Neural crest cell (in vitro differentiated cells): Measurements from ENCODE around the gene MCCC2. TPM values are rescaled to one million over a fixed set of nuclear protein-coding genes. Genes with fewer than 3 reads are reported as not detected.
"Not testable (repeated sequence)": the region's sequence is repeated elsewhere in the genome, so short reads cannot be mapped to it uniquely, and the experiment has no call there.

ENCODE experiments used
- DNase-seq: peaks from one replicate; pipeline ENCODE4 v3.0.0; 2021; ENCODE audit warnings: low read depth, mixed read lengths, low spot score
- H3K27ac Mint-ChIP-seq: one replicate; pipeline ENCODE4 v1.8.0; 2021; ENCODE audit warnings: mild to moderate bottlenecking, mixed read lengths; ENCODE audit not compliant: unreplicated experiment
- H3K27me3 Mint-ChIP-seq: 2 replicates; pipeline ENCODE4 v1.8.0; 2021; ENCODE audit warnings: low read depth, mild to moderate bottlenecking, mixed read lengths
- H3K36me3 Mint-ChIP-seq: 2 replicates; pipeline ENCODE4 v1.8.0; 2021; ENCODE audit warnings: low read depth, mild to moderate bottlenecking, mixed read lengths
- H3K4me1 Mint-ChIP-seq: 2 replicates; pipeline ENCODE4 v1.8.0; 2021; ENCODE audit warnings: mixed read lengths
- H3K4me3 Mint-ChIP-seq: one replicate; pipeline ENCODE4 v1.8.0; 2021; ENCODE audit warnings: mild to moderate bottlenecking, mixed read lengths
- H3K9me3 Mint-ChIP-seq: 2 replicates; pipeline ENCODE4 v1.8.0; 2021; ENCODE audit warnings: mixed read lengths
- total RNA-seq: library from RNA; stranded (reverse); gene quantifications from 2 replicates; pipeline ENCODE4 v1.2.1, GENCODE V29; 2021
- TF ChIP-seq, protein P1 (sequence below): fragments of 200-600 bp; sonication (generic); conservative IDR thresholded peaks from 2 replicates; pipeline ENCODE4 v1.5.0; 2021; ENCODE audit warnings: antibody characterized with exemption, mild to moderate bottlenecking

Gene MCCC2
- total RNA-seq, 1 donor from 2014 or later = 43.7 TPM

DNA sequence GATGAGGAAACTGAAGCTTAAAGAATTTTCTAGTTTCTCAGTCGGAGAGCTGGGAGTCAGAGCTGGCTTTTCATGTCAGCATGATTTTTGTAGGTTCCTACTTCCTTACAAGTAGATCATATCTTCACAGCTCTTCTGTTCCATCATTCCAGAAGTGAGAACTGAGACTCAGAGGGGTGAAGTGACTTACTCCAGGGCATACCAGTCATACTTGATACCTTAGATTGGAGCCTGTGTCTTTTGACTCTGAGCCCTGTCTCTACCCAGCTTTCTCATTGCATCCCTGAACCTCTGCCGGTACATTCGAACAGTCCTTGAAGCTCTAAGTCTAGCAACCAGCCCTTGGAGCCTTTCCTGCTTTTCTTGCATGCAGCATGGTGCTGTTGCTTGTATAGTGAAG is 53.3 kb downstream of the MCCC2 start:
- no peaks in the 10 kb centered on the region for H3K9me3 Mint-ChIP-seq
- DNase-seq = no peak
- peaks cover 34% of the 10 kb centered on the region for H3K36me3 Mint-ChIP-seq
- no peaks in the 10 kb centered on the region for H3K27me3 Mint-ChIP-seq
- TF ChIP-seq, protein P1, sequence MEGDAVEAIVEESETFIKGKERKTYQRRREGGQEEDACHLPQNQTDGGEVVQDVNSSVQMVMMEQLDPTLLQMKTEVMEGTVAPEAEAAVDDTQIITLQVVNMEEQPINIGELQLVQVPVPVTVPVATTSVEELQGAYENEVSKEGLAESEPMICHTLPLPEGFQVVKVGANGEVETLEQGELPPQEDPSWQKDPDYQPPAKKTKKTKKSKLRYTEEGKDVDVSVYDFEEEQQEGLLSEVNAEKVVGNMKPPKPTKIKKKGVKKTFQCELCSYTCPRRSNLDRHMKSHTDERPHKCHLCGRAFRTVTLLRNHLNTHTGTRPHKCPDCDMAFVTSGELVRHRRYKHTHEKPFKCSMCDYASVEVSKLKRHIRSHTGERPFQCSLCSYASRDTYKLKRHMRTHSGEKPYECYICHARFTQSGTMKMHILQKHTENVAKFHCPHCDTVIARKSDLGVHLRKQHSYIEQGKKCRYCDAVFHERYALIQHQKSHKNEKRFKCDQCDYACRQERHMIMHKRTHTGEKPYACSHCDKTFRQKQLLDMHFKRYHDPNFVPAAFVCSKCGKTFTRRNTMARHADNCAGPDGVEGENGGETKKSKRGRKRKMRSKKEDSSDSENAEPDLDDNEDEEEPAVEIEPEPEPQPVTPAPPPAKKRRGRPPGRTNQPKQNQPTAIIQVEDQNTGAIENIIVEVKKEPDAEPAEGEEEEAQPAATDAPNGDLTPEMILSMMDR = no peak
- H3K4me1 Mint-ChIP-seq = no peaks in the 10 kb centered on the region
- no peak overlapping the region for H3K27ac Mint-ChIP-seq
- no peak overlapping the region for H3K4me3 Mint-ChIP-seq

DNA sequence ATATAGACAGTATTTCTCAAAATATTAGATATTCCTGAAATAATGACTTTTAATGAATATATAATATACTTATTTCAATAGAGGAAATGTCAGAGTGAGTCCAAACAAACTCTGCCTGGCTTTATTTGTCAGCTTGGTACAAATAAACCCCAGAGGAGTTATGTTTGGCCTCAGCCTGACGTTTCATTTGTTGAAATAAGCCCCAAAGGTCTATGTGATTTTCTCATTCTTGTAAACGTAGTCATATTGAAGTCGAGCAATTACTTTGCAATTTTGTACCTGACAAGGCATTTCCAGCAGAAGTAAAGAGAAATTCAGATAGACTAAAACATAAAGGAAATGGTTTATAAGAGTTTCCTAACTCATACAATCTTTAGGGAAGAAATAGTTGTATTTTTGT is 57.9 kb downstream of the MCCC2 start:
- Mint-ChIP-seq H3K36me3 (peaks cover 32% of the 10 kb centered on the region), H3K27me3 (no peaks in the 10 kb centered on the region), H3K27ac (no peak overlapping the region), H3K4me1 (no peaks in the 10 kb centered on the region), H3K9me3 (no peaks in the 10 kb centered on the region), H3K4me3 (no peak overlapping the region)
- TF ChIP-seq, protein P1 = no peak
- no peak for DNase-seq

DNA sequence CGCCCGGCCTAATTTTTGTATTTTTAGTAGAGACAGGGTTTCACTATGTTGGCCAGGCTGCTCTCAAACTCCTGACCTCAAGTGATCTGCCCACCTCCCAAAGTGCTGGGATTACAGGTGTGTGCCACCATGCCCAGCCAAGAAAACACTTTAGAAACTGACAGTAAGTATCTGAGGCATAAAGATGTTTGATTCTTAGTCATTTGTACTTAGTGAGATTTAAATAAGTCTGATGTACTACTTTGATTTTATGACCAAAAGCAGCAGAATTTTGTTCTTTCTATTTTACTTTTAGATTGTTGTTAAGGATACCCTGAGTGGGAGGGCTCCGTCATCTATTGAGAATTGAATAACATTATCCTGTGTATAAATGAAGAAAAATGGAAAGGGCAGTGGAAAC is 63.8 kb downstream of the MCCC2 start:
- H3K27me3 Mint-ChIP-seq, H3K4me3 Mint-ChIP-seq, DNase-seq, H3K27ac Mint-ChIP-seq, H3K4me1 Mint-ChIP-seq, H3K9me3 Mint-ChIP-seq: not testable (repeated sequence)
- H3K36me3 Mint-ChIP-seq = peaks cover 26% of the 10 kb centered on the region

DNA sequence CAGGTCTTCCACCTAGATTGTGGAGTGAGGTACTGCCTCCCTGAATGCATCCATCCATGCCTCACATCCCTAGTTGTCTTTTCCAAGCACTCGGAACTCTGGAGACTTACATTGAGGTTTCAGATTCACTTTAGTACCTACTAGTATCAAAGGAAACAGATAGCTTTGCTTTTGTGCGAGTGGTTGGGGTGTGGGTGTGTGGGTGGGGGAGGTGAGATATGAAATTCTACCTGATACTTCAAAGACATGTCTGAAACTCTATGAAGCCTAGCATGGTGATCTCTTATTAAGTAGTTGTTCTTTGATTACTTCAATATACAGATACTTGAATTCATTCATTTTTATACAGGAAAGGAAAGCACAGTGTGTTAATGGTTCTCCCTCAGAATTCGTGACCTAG is 64.4 kb downstream of the MCCC2 start:
- H3K27me3 Mint-ChIP-seq = no peaks in the 10 kb centered on the region
- no peak overlapping the region for H3K27ac Mint-ChIP-seq
- peaks cover 21% of the 10 kb centered on the region for H3K36me3 Mint-ChIP-seq
- no peak for DNase-seq
- TF ChIP-seq, protein P1 = no peak
- H3K9me3 Mint-ChIP-seq = no peaks in the 10 kb centered on the region
- peaks cover 4% of the 10 kb centered on the region for H3K4me1 Mint-ChIP-seq
- no peak overlapping the region for H3K4me3 Mint-ChIP-seq

DNA sequence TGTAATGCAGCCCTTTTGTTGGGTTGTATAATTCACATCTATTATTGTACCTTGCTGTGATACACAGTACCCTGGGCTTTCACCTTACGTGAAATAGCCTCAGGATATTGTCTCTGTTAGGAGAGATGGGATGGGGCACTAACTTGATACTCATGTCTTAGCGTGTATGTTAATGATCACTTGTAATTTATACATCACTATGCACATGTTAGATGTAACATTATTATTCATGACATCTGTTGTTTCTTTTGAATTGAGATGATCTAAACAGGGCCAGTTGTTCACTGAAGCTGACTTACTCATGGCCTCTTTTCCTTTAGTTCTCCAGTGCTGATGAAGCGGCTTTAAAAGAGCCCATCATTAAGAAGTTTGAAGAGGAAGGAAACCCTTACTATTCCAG is 65.2 kb downstream of the MCCC2 start:
- no peak for DNase-seq
- no peak overlapping the region for H3K27ac Mint-ChIP-seq
- H3K27me3 Mint-ChIP-seq = no peaks in the 10 kb centered on the region
- H3K4me3 Mint-ChIP-seq = no peak overlapping the region
- H3K4me1 Mint-ChIP-seq = peaks cover 4% of the 10 kb centered on the region
- no peaks in the 10 kb centered on the region for H3K9me3 Mint-ChIP-seq
- TF ChIP-seq, protein P1 = no peak
- peaks cover 17% of the 10 kb centered on the region for H3K36me3 Mint-ChIP-seq

DNA sequence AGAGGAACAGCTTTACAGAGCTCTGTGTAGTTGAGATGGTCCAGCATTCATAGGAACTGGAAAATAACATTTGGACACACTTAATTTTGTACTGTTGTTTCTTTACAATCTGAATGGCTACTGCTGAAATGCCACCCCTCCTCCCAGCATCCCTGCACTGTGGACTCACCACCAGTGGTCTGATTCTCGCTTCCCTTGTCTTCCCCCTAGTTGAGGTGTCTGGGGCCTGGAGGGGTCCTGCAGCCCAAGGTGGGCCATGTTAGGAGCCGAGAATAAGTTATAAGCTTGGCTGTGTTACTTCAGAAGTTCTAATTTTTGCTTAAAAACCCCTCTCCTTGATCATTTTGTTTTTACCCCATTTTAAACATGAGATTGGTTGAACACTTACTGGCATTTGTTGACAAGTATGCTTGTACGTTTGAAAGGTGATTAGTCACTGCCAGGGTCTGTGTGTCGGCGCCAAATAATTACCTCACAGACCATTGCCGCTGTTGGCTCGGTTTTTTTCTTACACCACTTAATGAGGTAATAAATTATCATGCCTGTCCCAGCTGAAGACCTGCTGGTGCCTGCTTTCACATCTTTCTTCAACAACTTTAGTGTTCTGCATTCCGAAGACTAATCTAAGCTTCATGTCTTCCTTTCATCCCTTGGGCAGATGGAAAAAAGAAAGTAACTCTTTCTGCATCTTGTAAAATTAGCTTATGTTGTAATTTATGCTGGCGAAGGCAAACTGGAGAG is 65.8 kb downstream of the MCCC2 start:
- no peaks in the 10 kb centered on the region for H3K9me3 Mint-ChIP-seq
- H3K4me1 Mint-ChIP-seq = peaks cover 4% of the 10 kb centered on the region
- H3K36me3 Mint-ChIP-seq = peaks cover 21% of the 10 kb centered on the region
- no peaks in the 10 kb centered on the region for H3K27me3 Mint-ChIP-seq
- DNase-seq = no peak
- TF ChIP-seq, protein P1 = no peak
- H3K4me3 Mint-ChIP-seq = no peak overlapping the region
- H3K27ac Mint-ChIP-seq = no peak overlapping the region
